Caco-2 (cell line): Measurements from ENCODE around the gene CYTL1. TPM values are rescaled to one million over a fixed set of nuclear protein-coding genes. Genes with fewer than 3 reads are reported as not detected.

Experiments
- BruUV-seq: library from RNA; stranded (reverse); fragments of 400-500 nt; replicated peaks from 2 replicates; lab custom pipeline; 2021; lab: Mats Ljungman, UMichigan
- CTCF ChIA-PET: fragments of 300-600 bp; sonication (Branson Sonifier 250); formaldehyde crosslinking; loops from one replicate; lab custom pipeline; 2022; ENCODE audit warnings: antibody characterized with exemption; lab: Charles Lee
- POLR2A ChIA-PET: fragments of 300-600 bp; sonication (Branson Sonifier 250); formaldehyde crosslinking; loops from one replicate; lab custom pipeline; 2022; ENCODE audit warnings: antibody characterized with exemption; lab: Charles Lee
- DNase-seq, 2 experiments: peaks; one replicate each; pipeline versions ENCODE4 v3.0.0 to v3.0.0-alpha.2; 2020 to 2022
- H3K27me3 ChIP-seq: replicated peaks from 2 replicates; pipeline ENCODE4 v1.6.0; 2011; ENCODE audit warnings: low read length; ENCODE audit not compliant: control insufficient read depth, insufficient read depth
- H3K36me3 ChIP-seq: 2 replicates; pipeline ENCODE4 v1.5.1; 2011; ENCODE audit warnings: low read length; ENCODE audit not compliant: control insufficient read depth, insufficient read depth
- H3K4me1 ChIP-seq: fragments of 250-450 bp; sonication (Bioruptor Pico); 2 replicates; pipeline ENCODE4 v1.5.1; 2020; ENCODE audit warnings: mild to moderate bottlenecking
- H3K4me3 ChIP-seq: 2 replicates; pipeline ENCODE4 v1.5.1; 2011; ENCODE audit warnings: low read depth, mild to moderate bottlenecking, control low read depth, low read length
- H3K9me3 ChIP-seq: fragments of 250-450 bp; sonication (Bioruptor Pico); 2 replicates; pipeline ENCODE4 v1.5.1; 2020; ENCODE audit warnings: mild to moderate bottlenecking, moderate library complexity
- H3K27ac Mint-ChIP-seq: one replicate; pipeline ENCODE4 v1.8.0; 2022; ENCODE audit warnings: mixed read lengths; ENCODE audit not compliant: unreplicated experiment
- H3K27me3 Mint-ChIP-seq: one replicate; pipeline ENCODE4 v1.8.0; 2022; ENCODE audit warnings: mixed read lengths; ENCODE audit not compliant: insufficient read depth, unreplicated experiment
- H3K36me3 Mint-ChIP-seq: one replicate; pipeline ENCODE4 v1.8.0; 2022; ENCODE audit warnings: mild to moderate bottlenecking, mixed read lengths; ENCODE audit not compliant: insufficient read depth, unreplicated experiment
- H3K4me1 Mint-ChIP-seq: one replicate; pipeline ENCODE4 v1.8.0; 2022; ENCODE audit warnings: low read depth, mixed read lengths; ENCODE audit not compliant: unreplicated experiment
- H3K4me3 Mint-ChIP-seq: one replicate; pipeline ENCODE4 v1.8.0; 2022; ENCODE audit warnings: mild to moderate bottlenecking, moderate library complexity, mixed read lengths; ENCODE audit not compliant: unreplicated experiment
- H3K9me3 Mint-ChIP-seq: one replicate; pipeline ENCODE4 v1.8.0; 2022; ENCODE audit warnings: mixed read lengths; ENCODE audit not compliant: unreplicated experiment
- CTCF ChIP-seq, 2 experiments: fragments of 200-600 bp in 1 of 2; IDR thresholded peaks; 1 replicate in 1 of 2; 2 replicates in 1 of 2; pipeline versions ENCODE4 v1.5.1 to v1.8.0; 2011 to 2022; ENCODE audit warnings: antibody characterized with exemption in 1 of 2, control low read depth in 1 of 2, inconsistent platforms in 1 of 2, low read depth in 1 of 2, low read length in 1 of 2, mild to moderate bottlenecking in 1 of 2, moderate library complexity in 1 of 2; ENCODE audit not compliant: insufficient read depth in 1 of 2, severe bottlenecking in 1 of 2, unreplicated experiment in 1 of 2
- intact Hi-C: fragments of 100-400 bp; cut with micrococcal nuclease; formaldehyde crosslinking; loops from one replicate; pipeline ENCODE4 v1.10.0; 2022; ENCODE audit not compliant: unreplicated experiment
- total RNA-seq: library from RNA; stranded (reverse); gene quantifications from 2 replicates; pipeline ENCODE4 v1.2.3, GENCODE V29; 2022

The CYTL1 gene
- total RNA-seq, 1 experiment from 2014 or later = not detected

- ChIA-PET POLR2A (no interaction called here), CTCF (no interaction called here)
- Mint-ChIP-seq H3K27ac (no peak overlapping the region), H3K4me1 (no peaks in the 10 kb centered on the region), H3K36me3 (no peaks in the 10 kb centered on the region), H3K27me3 (peaks cover 3% of the 10 kb centered on the region), H3K9me3 (no peaks in the 10 kb centered on the region), H3K4me3 (no peak overlapping the region)
- TF ChIP-seq CTCF (IDR thresholded peaks at IDR 0.05; ENCODE audit: insufficient read depth in 1 of 2, low read depth in 1 of 2, low read length in 1 of 2, severe bottlenecking in 1 of 2, unreplicated experiment in 1 of 2) = no peak
- H3K36me3 ChIP-seq = no peaks in the 10 kb centered on the region
- H3K27me3 ChIP-seq = no peaks in the 10 kb centered on the region
- no peaks in the 10 kb centered on the region for H3K9me3 ChIP-seq
- no peak for DNase-seq
- intact Hi-C loops = loop anchor here (5.0 to 10.0 kb wide), 2 partner anchors 382 to 506 kb away; no protein-coding TSS in a partner anchor
- no TSS peak for BruUV-seq
- H3K4me1 ChIP-seq = 0 out of 2 replicates have a peak, but pooled peaks cover 6% of the 10 kb centered on the region
- no peak overlapping the region for H3K4me3 ChIP-seq
Observed at GRCh38 chr4:4992833-4993232, 26.4 kb downstream of the CYTL1 start.

- ChIA-PET POLR2A (no interaction called here), CTCF (interaction anchor here (0.6 kb wide), 1 partner anchor 733 kb away, joined by 5 read pairs; no protein-coding TSS in a partner anchor)
- Histone ChIP-seq H3K9me3 (no peaks in the 10 kb centered on the region), H3K4me3 (no peak overlapping the region), H3K4me1 (0 out of 2 replicates have a peak, but pooled peaks cover 6% of the 10 kb centered on the region), H3K36me3 (no peaks in the 10 kb centered on the region), H3K27me3 (no peaks in the 10 kb centered on the region)
- intact Hi-C loops = loop anchor here (5.0 to 10.0 kb wide), 2 partner anchors 383 to 504 kb away; no protein-coding TSS in a partner anchor
- DNase-seq = no peak
- H3K9me3 Mint-ChIP-seq = no peaks in the 10 kb centered on the region
- no peaks in the 10 kb centered on the region for H3K4me1 Mint-ChIP-seq
- H3K27ac Mint-ChIP-seq = no peak overlapping the region
- no TSS peak for BruUV-seq
- no peak for TF ChIP-seq CTCF (IDR thresholded peaks at IDR 0.05; ENCODE audit: insufficient read depth in 1 of 2, low read depth in 1 of 2, low read length in 1 of 2, severe bottlenecking in 1 of 2, unreplicated experiment in 1 of 2)
- H3K4me3 Mint-ChIP-seq = no peak overlapping the region
- H3K27me3 Mint-ChIP-seq = peaks cover 3% of the 10 kb centered on the region
- H3K36me3 Mint-ChIP-seq = no peaks in the 10 kb centered on the region
Observed at GRCh38 chr4:4991541-4992099, 27.6 kb downstream of the CYTL1 start.

- Histone ChIP-seq H3K27me3 (no peaks in the 10 kb centered on the region), H3K4me1 (0 out of 2 replicates have a peak, but pooled peaks cover 6% of the 10 kb centered on the region), H3K4me3 (no peak overlapping the region), H3K9me3 (no peaks in the 10 kb centered on the region), H3K36me3 (no peaks in the 10 kb centered on the region)
- no TSS peak for BruUV-seq
- no peak for TF ChIP-seq CTCF (IDR thresholded peaks at IDR 0.05; ENCODE audit: insufficient read depth in 1 of 2, low read depth in 1 of 2, low read length in 1 of 2, severe bottlenecking in 1 of 2, unreplicated experiment in 1 of 2)
- ChIA-PET POLR2A (no interaction called here), CTCF (no interaction called here)
- intact Hi-C loops = loop anchor here (5.0 to 10.0 kb wide), 2 partner anchors 384 to 504 kb away; no protein-coding TSS in a partner anchor
- no peaks in the 10 kb centered on the region for H3K9me3 Mint-ChIP-seq
- no peak for DNase-seq
- H3K4me1 Mint-ChIP-seq = no peaks in the 10 kb centered on the region
- H3K27ac Mint-ChIP-seq = no peak overlapping the region
- H3K4me3 Mint-ChIP-seq = no peak overlapping the region
- no peaks in the 10 kb centered on the region for H3K36me3 Mint-ChIP-seq
- H3K27me3 Mint-ChIP-seq = peaks cover 3% of the 10 kb centered on the region
Observed at GRCh38 chr4:4990857-4991540, 28.3 kb downstream of the CYTL1 start.
